H1 (cell line): ENCODE data around the gene HOXC11. TPM values are rescaled to one million over a fixed set of nuclear protein-coding genes. Genes with fewer than 3 reads are reported as not detected.

Experiments used
- CTCF ChIA-PET: fragments of 300-600 bp; sonication (Branson Sonifier 250); formaldehyde crosslinking; loops from one replicate; lab custom pipeline; 2021; ENCODE audit not compliant: partially characterized antibody; lab: Charles Lee
- POLR2A ChIA-PET: fragments of 300-600 bp; sonication (Branson Sonifier 250); formaldehyde crosslinking; loops from one replicate; lab custom pipeline; 2021; ENCODE audit warnings: inconsistent platforms; ENCODE audit not compliant: partially characterized antibody; lab: Charles Lee
- DNase-seq, 2 experiments: peaks; one replicate each; pipeline versions ENCODE4 v3.0.0 to v3.0.0-alpha.2; 2010 to 2022; ENCODE audit warnings: low spot score in 2 of 2, low read depth in 1 of 2, mixed read lengths in 1 of 2
- FAIRE-seq: peaks from 2 replicates; lab custom pipeline; 2011; peaks lifted over from hg19 to GRCh38; lab: Jason Lieb, UNC
- H2AFZ ChIP-seq: 2 replicates; pipeline ENCODE4 v1.8.1; 2012; ENCODE audit warnings: low read length, inconsistent platforms
- H2AK5ac ChIP-seq: 2 replicates; pipeline ENCODE4 v1.6.1; 2013; ENCODE audit warnings: low read depth, low read length
- H2BK120ac ChIP-seq: replicated peaks from 2 replicates; pipeline ENCODE3; 2013; ENCODE audit warnings: low read depth, low read length, inconsistent platforms
- H2BK12ac ChIP-seq: 2 replicates; pipeline ENCODE4 v1.6.1; 2013; ENCODE audit warnings: low read depth, low read length
- H2BK15ac ChIP-seq: 2 replicates; pipeline ENCODE4 v1.6.1; 2013; ENCODE audit warnings: low read length
- H2BK20ac ChIP-seq: 2 replicates; pipeline ENCODE4 v1.6.1; 2013; ENCODE audit warnings: low read length
- H2BK5ac ChIP-seq: 2 replicates; pipeline ENCODE4 v1.6.1; 2013; ENCODE audit warnings: low read depth, low read length
- H3K14ac ChIP-seq: 2 replicates; pipeline ENCODE4 v1.6.1; 2013; ENCODE audit warnings: inconsistent platforms; ENCODE audit not compliant: insufficient read length
- H3K18ac ChIP-seq: 2 replicates; pipeline ENCODE4 v1.6.1; 2013; ENCODE audit warnings: low read length; ENCODE audit errors: extremely low read depth
- H3K23ac ChIP-seq: 2 replicates; pipeline ENCODE4 v1.6.1; 2013; ENCODE audit warnings: inconsistent platforms; ENCODE audit not compliant: insufficient read length
- H3K23me2 ChIP-seq: 2 replicates; pipeline ENCODE4 v1.6.1; 2013; ENCODE audit warnings: low read depth, low read length
- H3K27ac ChIP-seq: 2 replicates; pipeline ENCODE4 v1.6.1; 2011; ENCODE audit warnings: low read depth, low read length, inconsistent platforms
- H3K27me3 ChIP-seq, 4 experiments: replicated peaks in 1 of 4; 1 replicate in 1 of 4; 2 replicates in 3 of 4; pipeline versions ENCODE4 v1.6.1 to v1.8.1; 2011 to 2013; ENCODE audit warnings: low read length in 3 of 4, mild to moderate bottlenecking in 3 of 4, inconsistent platforms in 2 of 4, mixed read lengths in 2 of 4, moderate library complexity in 1 of 4; ENCODE audit not compliant: control insufficient read depth in 3 of 4, insufficient read depth in 3 of 4; ENCODE audit errors: extremely low read depth in 1 of 4
- H3K36me3 ChIP-seq, 4 experiments: 2 replicates each; pipeline versions ENCODE4 v1.6.1 to v1.8.1; 2011 to 2013; ENCODE audit warnings: mild to moderate bottlenecking in 4 of 4, low read length in 3 of 4, moderate library complexity in 2 of 4, control low read depth in 1 of 4, inconsistent platforms in 1 of 4; ENCODE audit not compliant: insufficient read depth in 4 of 4, control insufficient read depth in 2 of 4
- H3K4ac ChIP-seq: replicated peaks from 2 replicates; pipeline ENCODE3; 2013; ENCODE audit warnings: low read length, low read depth, mixed read lengths, inconsistent platforms; ENCODE audit not compliant: insufficient read length
- H3K4me1 ChIP-seq, 4 experiments: replicated peaks in 1 of 4; 1 replicate in 1 of 4; 2 replicates in 3 of 4; pipeline versions ENCODE4 v1.6.1 to v1.8.1; 2011 to 2013; ENCODE audit warnings: low read length in 3 of 4, inconsistent platforms in 2 of 4, mixed read lengths in 1 of 4; ENCODE audit not compliant: insufficient read depth in 4 of 4, control insufficient read depth in 3 of 4
- H3K4me2 ChIP-seq, 2 experiments: 2 replicates each; pipeline versions ENCODE4 v1.6.1 to v1.8.1; 2011 to 2013; ENCODE audit warnings: low read depth in 2 of 2, low read length in 2 of 2, control low read depth in 1 of 2, inconsistent platforms in 1 of 2, mild to moderate bottlenecking in 1 of 2; ENCODE audit not compliant: insufficient read depth in 1 of 2
- H3K4me3 ChIP-seq, 4 experiments: fragments of 200-600, 300-600 bp in 1 of 4; sonication (generic), shearing (Covaris generic), sonication (Bioruptor Twin) in 1 of 4; 2 replicates each; pipeline versions ENCODE4 v1.5.1 to v1.8.1; 2011 to 2016; ENCODE audit warnings: low read length in 4 of 4, low read depth in 3 of 4, control low read depth in 2 of 4, inconsistent platforms in 2 of 4, mild to moderate bottlenecking in 2 of 4, mixed read lengths in 1 of 4, moderate library complexity in 1 of 4; ENCODE audit not compliant: insufficient read depth in 2 of 4; ENCODE audit errors: extremely low read depth in 1 of 4
- H3K56ac ChIP-seq: replicated peaks from 2 replicates; pipeline ENCODE3; 2013; ENCODE audit warnings: low read depth, mild to moderate bottlenecking, mixed read lengths, low read length, inconsistent platforms; ENCODE audit not compliant: insufficient read length
- H3K79me1 ChIP-seq: 2 replicates; pipeline ENCODE4 v1.6.1; 2013; ENCODE audit warnings: low read depth, low read length, control low read depth
- H3K79me2 ChIP-seq, 2 experiments: 2 replicates each; pipeline versions ENCODE4 v1.6.1 to v1.8.1; 2012 to 2013; ENCODE audit warnings: low read length in 2 of 2, mild to moderate bottlenecking in 2 of 2, inconsistent platforms in 1 of 2; ENCODE audit not compliant: insufficient read depth in 2 of 2, control insufficient read depth in 1 of 2
- H3K9ac ChIP-seq, 4 experiments: replicated peaks in 1 of 4; 1 replicate in 1 of 4; 2 replicates in 3 of 4; pipeline versions ENCODE4 v1.6.1 to v1.8.1; 2011 to 2013; ENCODE audit warnings: low read depth in 3 of 4, low read length in 3 of 4, control low read depth in 2 of 4, mild to moderate bottlenecking in 2 of 4, moderate library complexity in 2 of 4, inconsistent platforms in 1 of 4; ENCODE audit errors: extremely low read depth in 1 of 4
- H3K9me3 ChIP-seq, 2 experiments: 2 replicates each; pipeline versions ENCODE4 v1.6.1 to v1.8.1; 2012 to 2013; ENCODE audit warnings: mild to moderate bottlenecking in 2 of 2, moderate library complexity in 2 of 2, control low read depth in 1 of 2, inconsistent platforms in 1 of 2, low read depth in 1 of 2, low read length in 1 of 2, mixed read lengths in 1 of 2; ENCODE audit not compliant: insufficient read depth in 2 of 2
- H4K20me1 ChIP-seq, 2 experiments: replicated peaks in 1 of 2; 2 replicates each; pipeline versions ENCODE3 to v1.8.1; 2011 to 2013; ENCODE audit warnings: inconsistent platforms in 2 of 2, low read length in 2 of 2, mild to moderate bottlenecking in 1 of 2; ENCODE audit not compliant: insufficient read depth in 2 of 2, control insufficient read depth in 1 of 2
- H4K5ac ChIP-seq: 2 replicates; pipeline ENCODE4 v1.6.1; 2013; ENCODE audit warnings: low read length, low read depth, mixed read lengths, inconsistent platforms; ENCODE audit not compliant: insufficient read length
- H4K8ac ChIP-seq: 2 replicates; pipeline ENCODE4 v1.8.0; 2013; ENCODE audit warnings: mild to moderate bottlenecking, moderate library complexity, low read length, inconsistent platforms; ENCODE audit not compliant: insufficient read depth; ENCODE audit errors: extremely low read depth
- H4K91ac ChIP-seq: replicated peaks from 2 replicates; pipeline ENCODE3; 2013; ENCODE audit warnings: low read length, mixed read lengths, inconsistent platforms; ENCODE audit not compliant: insufficient read length
- CBX8 ChIP-seq: fragments of 300-800, 300-1000 bp; sonication (generic); IDR thresholded peaks from 2 replicates; pipeline ENCODE4 v1.7.1; 2016; ENCODE audit warnings: low read depth, low read length, borderline replicate concordance
- CTBP2 ChIP-seq: IDR thresholded peaks from 2 replicates; pipeline ENCODE4 v1.7.0; 2011; ENCODE audit warnings: borderline replicate concordance, mild to moderate bottlenecking, moderate library complexity, mixed read lengths, low read length; ENCODE audit not compliant: insufficient read depth, insufficient read length
- EGR1 ChIP-seq: IDR thresholded peaks from 2 replicates; pipeline ENCODE4 v1.6.1; 2011; ENCODE audit warnings: low read depth, low read length, borderline replicate concordance
- RNF2 ChIP-seq: fragments of 200-900, 300-1000 bp; sonication (generic); IDR thresholded peaks from 2 replicates; pipeline ENCODE4 v1.7.1; 2016; ENCODE audit warnings: borderline replicate concordance, low read depth, mild to moderate bottlenecking, antibody characterized with exemption, low read length; ENCODE audit not compliant: poor library complexity, severe bottlenecking; ENCODE audit errors: missing control alignments
- TBP ChIP-seq: IDR thresholded peaks from 2 replicates; pipeline ENCODE4 v1.6.1; 2011; ENCODE audit warnings: low read depth, low read length, improper control_type of control experiment
- WGBS, 2 experiments: shearing (Covaris generic) in 1 of 2; methylation state at CpG; one replicate each; pipeline versions ENCODE4 v1.1.6 to v1.1.7; 2013 to 2015; ENCODE audit warnings: low lambda C conversion rate in 2 of 2, mixed read lengths in 2 of 2, inconsistent platforms in 1 of 2, low coverage in 1 of 2, missing lambda C conversion rate in 1 of 2; ENCODE audit not compliant: insufficient replicate concordance in 2 of 2, insufficient coverage in 1 of 2, insufficient read length in 1 of 2; ENCODE audit errors: extremely low coverage in 1 of 2, missing lambda C conversion rate in 1 of 2; 5-methylcytosine and 5-hydroxymethylcytosine counted together
- polyA plus RNA-seq, 7 experiments: library from polyadenylated mRNA; depleted of rRNA in 3 of 7; stranded (reverse) in 5 of 7; unstranded in 2 of 7; fragments of >200 nt in 5 of 7; fragments of 200-250 nt in 2 of 7; gene quantifications; 1 replicate in 5 of 7; 2 replicates in 1 of 7; 4 replicates in 1 of 7; pipeline versions ENCODE4 v1.2.1 to v1.2.3, GENCODE V29; 2011 to 2013; ENCODE audit warnings: missing spikeins in 2 of 7, mixed read lengths in 2 of 7
- total RNA-seq: library from RNA; stranded (reverse); fragmentation: NEBNext Ultra II Directional; extraction: Animal tissue kit (Norgen Biotek cat#: 25700); gene quantifications from 2 replicates; pipeline ENCODE4 v1.2.1, GENCODE V29; 2021
- TF ChIP-seq, protein P1 (sequence below), 3 experiments: IDR thresholded peaks; 1 replicate in 2 of 3; 2 replicates in 1 of 3; pipeline versions ENCODE4 v1.5.1 to v1.6.1; 2011; ENCODE audit warnings: low read length in 3 of 3, mild to moderate bottlenecking in 3 of 3, inconsistent platforms in 2 of 3, low read depth in 1 of 3, moderate library complexity in 1 of 3; ENCODE audit not compliant: insufficient read depth in 1 of 3; ENCODE audit errors: control extremely low read depth in 1 of 3

The HOXC11 gene
- total and polyA plus RNA-seq, 2 of the 8 experiments (the other 6 are each of a cell fraction or from before 2014, with no cell fraction given), result not detected

- H2BK12ac ChIP-seq, result 0 out of 2 replicates have a peak overlapping the region, but pooled peaks have one; percentile 87
- no peak overlapping the region for H3K4me2 ChIP-seq
- no peak overlapping the region for H3K9ac ChIP-seq
- no peaks in the 10 kb centered on the region for H3K79me2 ChIP-seq
- H3K18ac ChIP-seq, result no peak overlapping the region
- H3K23ac ChIP-seq, result no peak overlapping the region
- H2BK120ac ChIP-seq, result no peak overlapping the region
- H4K91ac ChIP-seq, result no peak overlapping the region
- no peak overlapping the region for H3K4me3 ChIP-seq
- DNase-seq, result no peak
- peaks cover 2% of the 10 kb centered on the region; the same call in 1 of the 2 replicates for H3K23me2 ChIP-seq
- POLR2A ChIA-PET, result no interaction called here
- peaks cover 0 to 18% (median 0%) of the 10 kb centered on the region in 4 experiments; a peak in 1 of 8 replicates for H3K36me3 ChIP-seq
- no peak overlapping the region for H4K5ac ChIP-seq
- H2BK5ac ChIP-seq, result no peak overlapping the region
- CTCF ChIA-PET, result interaction anchor here (0.6 to 4.3 kb wide), 9 partner anchors 9 to 221 kb away, joined by 3 to 30 read pairs (median 4); partner anchors contain the start of genes HOXC10 and HOXC5
- H3K27me3 ChIP-seq, result peaks cover 97 to 100% (median 100%) of the 10 kb centered on the region in 4 experiments
- no peak overlapping the region for H2AFZ ChIP-seq
- H2AK5ac ChIP-seq, result peak overlapping the region; percentile 26; the same call in 1 of the 2 replicates
- TF ChIP-seq TBP (no peak), EGR1 (no peak), CBX8 (peak; percentile 83), CTBP2 (no peak), RNF2 (peak; percentile 99)
- TF ChIP-seq, protein P1, sequence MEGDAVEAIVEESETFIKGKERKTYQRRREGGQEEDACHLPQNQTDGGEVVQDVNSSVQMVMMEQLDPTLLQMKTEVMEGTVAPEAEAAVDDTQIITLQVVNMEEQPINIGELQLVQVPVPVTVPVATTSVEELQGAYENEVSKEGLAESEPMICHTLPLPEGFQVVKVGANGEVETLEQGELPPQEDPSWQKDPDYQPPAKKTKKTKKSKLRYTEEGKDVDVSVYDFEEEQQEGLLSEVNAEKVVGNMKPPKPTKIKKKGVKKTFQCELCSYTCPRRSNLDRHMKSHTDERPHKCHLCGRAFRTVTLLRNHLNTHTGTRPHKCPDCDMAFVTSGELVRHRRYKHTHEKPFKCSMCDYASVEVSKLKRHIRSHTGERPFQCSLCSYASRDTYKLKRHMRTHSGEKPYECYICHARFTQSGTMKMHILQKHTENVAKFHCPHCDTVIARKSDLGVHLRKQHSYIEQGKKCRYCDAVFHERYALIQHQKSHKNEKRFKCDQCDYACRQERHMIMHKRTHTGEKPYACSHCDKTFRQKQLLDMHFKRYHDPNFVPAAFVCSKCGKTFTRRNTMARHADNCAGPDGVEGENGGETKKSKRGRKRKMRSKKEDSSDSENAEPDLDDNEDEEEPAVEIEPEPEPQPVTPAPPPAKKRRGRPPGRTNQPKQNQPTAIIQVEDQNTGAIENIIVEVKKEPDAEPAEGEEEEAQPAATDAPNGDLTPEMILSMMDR (IDR thresholded peaks at IDR 0.05; ENCODE audit: control extremely low read depth in 1 of 3, insufficient read depth in 1 of 3, low read depth in 1 of 3, low read length in 3 of 3), result no peak
- TF ChIP-seq, all 59 proteins: peak for 2
- 42% methylated on average over 18 of the region's 18 CpGs; no CpG with 5 or more reads in 1 of the 2 experiments for WGBS, 2 experiments
- no peak for FAIRE-seq
- Histone ChIP-seq H3K9me3 (peaks cover 0 to 4% of the 10 kb centered on the region in 2 experiments; a peak in 1 of 4 replicates), H4K8ac (no peak overlapping the region), H3K14ac (no peak overlapping the region), H3K79me1 (no peaks in the 10 kb centered on the region), H3K27ac (no peak overlapping the region), H3K4ac (no peak overlapping the region), H2BK20ac (no peak overlapping the region), H3K56ac (no peak overlapping the region), H3K4me1 (peaks cover 0 to 15% (median 3%) of the 10 kb centered on the region in 4 experiments; a peak in 5 of 7 replicates), H4K20me1 (peaks cover 25 to 28% of the 10 kb centered on the region in 2 experiments), H2BK15ac (no peak overlapping the region)
Observed at GRCh38 chr12:53993162-53994008, 20.5 kb downstream of the HOXC11 start.
